Spleen (tissue), 11 donors: ENCODE results near the gene ATP5F1D. TPM values are rescaled to one million over a fixed set of nuclear protein-coding genes. Genes with fewer than 3 reads are reported as not detected.
A peak's percentile ranks its signal among the peaks of the same experiment; 100 is the strongest.

Experiments
- DNase-seq: peaks from one replicate; pipeline ENCODE4 v3.0.0-alpha.2; 2020
- H3K27ac ChIP-seq, 8 donors: fragments of 200-600 bp; sonication (generic) in 7 of 8; 1 replicate in 4 of 8; 2 replicates in 4 of 8; pipeline versions ENCODE4 v1.5.0 to v1.8.0; 2016 to 2021; ENCODE audit warnings: inconsistent platforms in 4 of 8, mild to moderate bottlenecking in 4 of 8, moderate library complexity in 1 of 8
- H3K27me3 ChIP-seq, 7 donors: fragments of 200-600 bp; sonication (generic) in 6 of 7; replicated peaks in 1 of 7; 1 replicate in 4 of 7; 2 replicates in 3 of 7; pipeline versions ENCODE4 v1.5.0 to v1.8.0; 2016 to 2021; ENCODE audit warnings: inconsistent platforms in 3 of 7, mild to moderate bottlenecking in 1 of 7
- H3K36me3 ChIP-seq, 6 donors: fragments of 200-600 bp; sonication (generic) in 5 of 6; 1 replicate in 4 of 6; 2 replicates in 2 of 6; pipeline versions ENCODE4 v1.5.0 to v1.8.0; 2016 to 2021; ENCODE audit warnings: inconsistent platforms in 2 of 6
- H3K4me1 ChIP-seq, 6 donors: fragments of 200-600 bp; sonication (generic) in 5 of 6; 1 replicate in 3 of 6; 2 replicates in 3 of 6; pipeline versions ENCODE4 v1.5.0 to v1.8.0; 2016 to 2021; ENCODE audit warnings: inconsistent platforms in 3 of 6
- H3K4me3 ChIP-seq, 8 donors: fragments of 200-600 bp; sonication (generic) in 7 of 8; 1 replicate in 4 of 8; 2 replicates in 4 of 8; pipeline versions ENCODE4 v1.5.0 to v1.8.0; 2016 to 2021; ENCODE audit warnings: inconsistent platforms in 4 of 8, mild to moderate bottlenecking in 4 of 8, moderate library complexity in 2 of 8
- H3K9me3 ChIP-seq, 8 donors: fragments of 200-600 bp; sonication (generic) in 7 of 8; 1 replicate in 4 of 8; 2 replicates in 4 of 8; pipeline versions ENCODE4 v1.5.0 to v1.8.0; 2016 to 2021; ENCODE audit warnings: inconsistent platforms in 4 of 8
- POLR2A ChIP-seq, 3 donors: fragments of 450-650 bp; IDR thresholded peaks; one replicate each; pipeline ENCODE4 v1.5.1; 2017; ENCODE audit warnings: antibody characterized with exemption in 3 of 3, mild to moderate bottlenecking in 1 of 3
- POLR2AphosphoS5 ChIP-seq, 3 donors: sonication (generic); formaldehyde crosslinking; IDR thresholded peaks; one replicate each; pipeline ENCODE4 v1.5.1; 2017; ENCODE audit warnings: antibody characterized with exemption in 3 of 3
- WGBS, 5 donors: extraction: QIAGEN DNeasy Blood & Tissue Kit in 3 of 5; methylation state at CpG; one replicate each; pipeline versions ENCODE4 v1.1.5 to v1.1.7; 2013 to 2018; 5-methylcytosine and 5-hydroxymethylcytosine counted together
- intact Hi-C: fragments of 100-400 bp; cut with DNase I; formaldehyde crosslinking; loops from one replicate; pipeline ENCODE4 v1.15.0; 2023; ENCODE audit warnings: low total_unique reads
- polyA plus RNA-seq, 3 donors: library from polyadenylated mRNA; stranded (reverse); fragments of 200-250 nt; gene quantifications; one replicate each; pipeline ENCODE4 v1.2.1, GENCODE V29; 2013
- total RNA-seq, 7 donors: library from RNA; depleted of rRNA in 3 of 7; stranded (reverse); fragments of >200 nt in 3 of 7; fragmentation: NEBNext Ultra II Directional in 4 of 7; extraction: Animal tissue kit (Norgen Biotek cat#: 25700) in 4 of 7; gene quantifications; one replicate each; pipeline versions ENCODE4 v1.1.0 to v1.2.1, GENCODE V29; 2016 to 2021
- TF ChIP-seq, protein P1 (sequence below), 11 experiments: fragments of 200-600 bp in 7 of 11; fragments of 450-650 bp in 4 of 11; sonication (generic) in 4 of 11; IDR thresholded peaks in 8 of 11; conservative IDR thresholded peaks in 3 of 11; 1 replicate in 7 of 11; 2 replicates in 4 of 11; pipeline versions ENCODE4 v1.4.0 to v1.8.0; 2016 to 2021; ENCODE audit warnings: antibody characterized with exemption in 11 of 11, inconsistent platforms in 4 of 11, mild to moderate bottlenecking in 1 of 11
- donor health status: healthy with polysubstance abuse.
- donor health status: DM: no; HTN: no; CAD: no; lungs with moderate emphysema.
- donor health status: DM: no; HTN: no; CAD: no.
- donor health status: Bipolar disorder and iron deficiency.
- donor health status: healthy.
- donor health status: DM: no; HTN: no; CAD: no.
- donor health status: DM: yes; HTN: yes; CAD: no.

The ATP5F1D gene
- total and polyA plus RNA-seq, 10 donors: 49.1 to 166 (median 121) TPM

DNA sequence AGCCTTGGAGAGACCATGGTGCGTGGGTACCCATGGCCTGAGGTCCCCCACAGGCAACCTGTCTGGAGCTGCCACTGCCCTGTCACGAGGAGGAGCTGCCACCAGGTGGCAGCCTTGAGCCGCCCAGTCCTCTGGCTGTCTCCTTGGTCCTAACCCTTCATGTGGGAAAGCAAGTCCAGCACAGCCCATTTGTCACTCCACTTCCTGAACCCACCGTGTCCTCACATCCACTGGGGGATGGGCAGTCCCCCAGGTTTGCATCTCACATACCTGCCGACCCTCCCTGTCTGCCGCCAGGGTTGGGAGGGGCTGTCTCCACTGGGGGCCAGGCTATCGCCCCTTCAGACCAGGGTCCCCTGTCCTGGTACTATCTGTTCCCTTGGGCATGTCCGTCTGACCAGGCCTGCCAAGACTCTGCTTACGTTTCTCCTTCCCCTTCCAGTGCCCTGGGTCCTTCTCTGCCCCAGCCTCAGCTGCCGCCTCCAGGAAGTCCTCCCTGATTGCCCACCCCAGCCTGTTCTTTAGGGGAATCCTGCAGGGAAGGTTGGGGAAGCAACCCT, 38.3 kb downstream of the ATP5F1D start:
- 26 to 40% (median 34%) methylated on average over 8 to 10 of the region's 10 CpGs for WGBS, 5 donors
- TF ChIP-seq, protein P1, sequence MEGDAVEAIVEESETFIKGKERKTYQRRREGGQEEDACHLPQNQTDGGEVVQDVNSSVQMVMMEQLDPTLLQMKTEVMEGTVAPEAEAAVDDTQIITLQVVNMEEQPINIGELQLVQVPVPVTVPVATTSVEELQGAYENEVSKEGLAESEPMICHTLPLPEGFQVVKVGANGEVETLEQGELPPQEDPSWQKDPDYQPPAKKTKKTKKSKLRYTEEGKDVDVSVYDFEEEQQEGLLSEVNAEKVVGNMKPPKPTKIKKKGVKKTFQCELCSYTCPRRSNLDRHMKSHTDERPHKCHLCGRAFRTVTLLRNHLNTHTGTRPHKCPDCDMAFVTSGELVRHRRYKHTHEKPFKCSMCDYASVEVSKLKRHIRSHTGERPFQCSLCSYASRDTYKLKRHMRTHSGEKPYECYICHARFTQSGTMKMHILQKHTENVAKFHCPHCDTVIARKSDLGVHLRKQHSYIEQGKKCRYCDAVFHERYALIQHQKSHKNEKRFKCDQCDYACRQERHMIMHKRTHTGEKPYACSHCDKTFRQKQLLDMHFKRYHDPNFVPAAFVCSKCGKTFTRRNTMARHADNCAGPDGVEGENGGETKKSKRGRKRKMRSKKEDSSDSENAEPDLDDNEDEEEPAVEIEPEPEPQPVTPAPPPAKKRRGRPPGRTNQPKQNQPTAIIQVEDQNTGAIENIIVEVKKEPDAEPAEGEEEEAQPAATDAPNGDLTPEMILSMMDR (IDR thresholded peaks at IDR 0.05 in 8 of 11, conservative IDR thresholded peaks at IDR 0.05 in 3 of 11): peak; percentile 86 to 98 (median 96)
- peak in 2 of 3 donors; percentile 60 to 64 for TF ChIP-seq POLR2AphosphoS5 (IDR thresholded peaks at IDR 0.05)
- TF ChIP-seq POLR2A (IDR thresholded peaks at IDR 0.05): no peak
- DNase-seq: peak; percentile 95
- H3K36me3 ChIP-seq: peaks cover 0 to 43% (median 24%) of the 10 kb centered on the region in 6 donors
- peaks cover 19 to 65% (median 40%) of the 10 kb centered on the region in 6 donors for H3K4me1 ChIP-seq
- H3K27me3 ChIP-seq: peaks cover 0 to 24% (median 22%) of the 10 kb centered on the region in 7 donors
- no peaks in the 10 kb centered on the region for H3K9me3 ChIP-seq
- H3K4me3 ChIP-seq: no peak overlapping the region
- no peak overlapping the region for H3K27ac ChIP-seq
- intact Hi-C loops: loop anchor here (10.0 kb wide), 2 partner anchors 95 to 125 kb away; partner anchors contain the start of genes DAZAP1 and GAMT

DNA sequence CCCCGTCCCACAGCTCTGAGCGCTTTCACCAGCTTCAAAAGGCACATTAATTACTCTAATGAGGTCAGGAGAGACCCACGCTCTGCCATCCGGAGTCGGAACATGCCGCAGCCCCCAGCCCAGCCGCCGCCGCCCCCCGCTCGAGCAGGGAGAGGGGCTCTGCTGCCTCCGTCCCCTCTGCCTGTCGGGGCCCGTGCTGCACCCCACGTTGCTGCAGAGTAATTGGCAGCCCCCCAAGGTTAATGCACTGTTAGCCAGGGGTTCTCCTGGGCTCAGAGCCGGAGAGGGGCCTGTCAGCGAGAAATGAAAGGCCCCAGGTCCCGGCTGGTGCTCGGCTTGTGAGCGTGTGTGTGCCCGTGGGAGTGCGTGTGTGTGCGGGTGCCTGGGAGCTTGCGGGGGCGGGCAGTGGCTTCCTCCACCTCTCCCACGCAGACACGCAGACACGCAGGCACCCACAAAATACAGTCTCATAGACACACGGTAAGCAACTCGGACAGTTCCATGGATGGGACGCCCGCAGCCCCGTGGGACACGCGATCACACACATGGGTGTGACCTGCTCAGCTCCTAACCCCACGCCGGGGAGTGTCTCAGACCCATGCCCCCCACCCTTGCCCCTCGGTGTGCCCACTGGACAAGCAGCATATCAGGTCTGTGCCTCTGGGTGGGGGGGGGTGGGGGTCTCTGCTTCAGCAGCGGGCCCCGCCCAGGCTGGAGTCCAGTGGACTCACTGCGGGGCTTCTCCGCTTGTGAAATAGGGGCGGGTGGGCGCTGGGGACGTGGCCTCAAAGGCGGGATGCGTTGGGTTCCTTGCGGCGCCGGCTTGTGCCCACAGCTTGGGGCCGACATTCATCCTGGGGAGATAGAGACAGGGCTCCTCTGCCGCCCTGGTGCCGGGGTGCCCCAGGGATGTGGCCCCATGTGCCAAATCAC, 39.4 kb downstream of the ATP5F1D start:
- Histone ChIP-seq H3K4me1 (peaks cover 16 to 64% (median 35%) of the 10 kb centered on the region in 6 donors), H3K27ac (no peak overlapping the region), H3K27me3 (peaks cover 0 to 32% (median 29%) of the 10 kb centered on the region in 7 donors), H3K4me3 (no peak overlapping the region), H3K36me3 (peaks cover 0 to 40% (median 21%) of the 10 kb centered on the region in 6 donors), H3K9me3 (no peaks in the 10 kb centered on the region)
- DNase-seq: no peak
- intact Hi-C loops: loop anchor here (10.0 kb wide), 1 partner anchor 94 kb away; no protein-coding TSS in a partner anchor
- no peak for TF ChIP-seq POLR2AphosphoS5 (IDR thresholded peaks at IDR 0.05)
- TF ChIP-seq, protein P1 (IDR thresholded peaks at IDR 0.05 in 8 of 11, conservative IDR thresholded peaks at IDR 0.05 in 3 of 11): peak in 1 of 11 experiments; percentile 17
- TF ChIP-seq POLR2A (IDR thresholded peaks at IDR 0.05): no peak
- WGBS, 5 donors: 85 to 89% (median 88%) methylated on average over 38 to 53 of the region's 53 CpGs

DNA sequence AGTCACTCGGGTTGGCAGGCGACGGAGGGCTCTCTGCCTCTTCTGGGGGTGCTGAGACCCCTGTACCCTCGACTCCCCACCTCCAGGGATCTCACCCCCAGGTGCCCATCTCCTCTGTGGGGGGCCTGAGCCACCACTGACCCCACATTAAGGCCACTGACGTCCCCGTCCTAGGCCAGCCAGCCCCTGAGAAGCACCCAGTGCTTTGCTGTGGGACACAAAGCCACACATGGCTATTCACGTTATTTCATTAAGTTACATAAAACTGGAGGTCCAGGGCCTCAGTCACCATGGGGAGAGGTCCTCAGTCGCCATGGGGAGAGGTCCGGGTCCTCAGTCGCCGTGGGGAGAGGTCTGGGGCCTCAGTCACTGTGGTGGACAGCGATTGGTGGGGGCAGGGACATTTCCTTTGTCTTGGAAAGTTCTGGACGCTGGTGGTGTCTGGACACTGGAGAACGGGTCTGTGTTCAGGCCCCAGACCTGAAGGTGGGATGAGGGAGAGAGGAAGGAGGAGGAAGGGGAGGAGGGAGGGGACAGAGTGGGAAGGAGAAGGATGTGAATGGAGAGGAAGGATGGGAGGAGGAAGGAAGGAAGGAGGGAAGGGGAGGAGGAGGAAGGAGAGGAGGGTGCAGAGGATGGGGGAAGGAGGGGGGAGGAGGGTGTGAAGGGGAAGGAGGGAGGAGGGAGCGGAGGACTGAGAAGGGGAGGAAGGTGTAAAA, 40.2 kb downstream of the ATP5F1D start:
- no peaks in the 10 kb centered on the region for H3K9me3 ChIP-seq
- intact Hi-C loops: loop anchor here (10.0 kb wide), 1 partner anchor 93 kb away; no protein-coding TSS in a partner anchor
- H3K36me3 ChIP-seq: peaks cover 0 to 40% (median 21%) of the 10 kb centered on the region in 6 donors
- no peak overlapping the region for H3K27ac ChIP-seq
- H3K27me3 ChIP-seq: peaks cover 0 to 40% (median 34%) of the 10 kb centered on the region in 7 donors
- H3K4me3 ChIP-seq: no peak overlapping the region
- H3K4me1 ChIP-seq: peaks cover 9 to 61% (median 32%) of the 10 kb centered on the region in 6 donors
- no peak for DNase-seq
- TF ChIP-seq POLR2A (IDR thresholded peaks at IDR 0.05) (no peak), POLR2AphosphoS5 (IDR thresholded peaks at IDR 0.05) (no peak)
- TF ChIP-seq, protein P1 (IDR thresholded peaks at IDR 0.05 in 8 of 11, conservative IDR thresholded peaks at IDR 0.05 in 3 of 11): no peak
- 64 to 77% (median 70%) methylated on average over 8 to 15 of the region's 15 CpGs for WGBS, 5 donors
